ENCODE results near the gene DHODH. TPM values are rescaled to one million over a fixed set of nuclear protein-coding genes. Genes with fewer than 3 reads are reported as not detected.
A peak's percentile ranks its signal among the peaks of the same experiment; 100 is the strongest.
"Not testable (repeated sequence)": the region's sequence is repeated elsewhere in the genome, so short reads cannot be mapped to it uniquely, and the experiment has no call there.

DHODH gene
- total RNA-seq, 4 donors from 2014 or later = 3.3 to 6.8 (median 4.7) TPM

DNA sequence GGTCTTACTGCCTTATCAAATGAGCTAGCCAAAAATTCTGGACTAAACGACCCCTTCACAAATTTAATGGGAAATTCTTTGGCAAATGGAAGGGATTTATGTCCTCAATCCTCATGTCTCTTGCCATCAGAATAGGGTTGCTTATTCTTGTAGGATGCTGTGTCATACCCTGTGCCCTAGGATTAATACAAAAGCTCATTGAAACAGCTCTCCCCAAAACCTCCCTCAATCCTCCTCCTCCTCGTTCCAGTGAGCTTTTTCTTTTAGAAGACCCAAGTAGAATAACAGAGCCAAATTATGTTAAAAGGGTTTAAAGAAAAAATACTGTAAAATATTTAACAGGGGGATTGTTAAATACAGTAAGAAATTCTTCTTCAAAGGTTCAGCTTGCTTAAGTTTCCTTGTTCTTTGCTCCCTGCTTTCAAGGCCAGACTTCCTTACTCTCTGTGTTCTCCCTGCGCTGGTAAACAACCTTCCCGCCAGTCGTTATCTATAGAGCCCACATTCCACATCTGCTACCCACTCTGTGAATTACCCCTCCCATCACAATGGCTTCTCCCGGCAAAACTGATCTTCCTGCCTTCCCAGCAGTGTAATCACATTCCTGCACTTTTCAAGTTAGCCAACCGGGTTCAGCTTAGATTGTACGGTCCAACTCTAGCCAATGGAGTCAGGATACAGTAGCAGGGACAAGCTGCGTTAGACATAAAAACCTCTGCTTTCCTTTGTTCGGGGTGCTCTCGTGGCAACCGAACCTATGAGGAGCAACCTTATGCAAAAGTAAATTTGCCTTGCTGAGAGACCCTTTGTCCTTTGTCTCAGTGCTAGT, 64.2 kb downstream of the DHODH start:
- WGBS = 60% methylated on average over 12 of the region's 12 CpGs
- no peak for TF ChIP-seq POLR2A (IDR thresholded peaks at IDR 0.05; ENCODE audit: low read depth)
- no peak for TF ChIP-seq POLR2AphosphoS5 (IDR thresholded peaks at IDR 0.05)
- no peak for TF ChIP-seq EP300 (IDR thresholded peaks at IDR 0.05)
- TF ChIP-seq, protein P1, sequence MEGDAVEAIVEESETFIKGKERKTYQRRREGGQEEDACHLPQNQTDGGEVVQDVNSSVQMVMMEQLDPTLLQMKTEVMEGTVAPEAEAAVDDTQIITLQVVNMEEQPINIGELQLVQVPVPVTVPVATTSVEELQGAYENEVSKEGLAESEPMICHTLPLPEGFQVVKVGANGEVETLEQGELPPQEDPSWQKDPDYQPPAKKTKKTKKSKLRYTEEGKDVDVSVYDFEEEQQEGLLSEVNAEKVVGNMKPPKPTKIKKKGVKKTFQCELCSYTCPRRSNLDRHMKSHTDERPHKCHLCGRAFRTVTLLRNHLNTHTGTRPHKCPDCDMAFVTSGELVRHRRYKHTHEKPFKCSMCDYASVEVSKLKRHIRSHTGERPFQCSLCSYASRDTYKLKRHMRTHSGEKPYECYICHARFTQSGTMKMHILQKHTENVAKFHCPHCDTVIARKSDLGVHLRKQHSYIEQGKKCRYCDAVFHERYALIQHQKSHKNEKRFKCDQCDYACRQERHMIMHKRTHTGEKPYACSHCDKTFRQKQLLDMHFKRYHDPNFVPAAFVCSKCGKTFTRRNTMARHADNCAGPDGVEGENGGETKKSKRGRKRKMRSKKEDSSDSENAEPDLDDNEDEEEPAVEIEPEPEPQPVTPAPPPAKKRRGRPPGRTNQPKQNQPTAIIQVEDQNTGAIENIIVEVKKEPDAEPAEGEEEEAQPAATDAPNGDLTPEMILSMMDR (IDR thresholded peaks at IDR 0.05) = no peak
- Histone ChIP-seq H3K4me3 (no peak overlapping the region), H3K27me3 (no peaks in the 10 kb centered on the region), H3K9me3 (no peaks in the 10 kb centered on the region), H3K36me3 (peaks cover 0 to 6% (median 1%) of the 10 kb centered on the region in 4 donors), H3K27ac (replicated peaks in 1 of 4) (peak overlapping the region; percentile 0 to 60 (median 9)), H3K4me1 (peaks cover 0 to 12% (median 10%) of the 10 kb centered on the region in 4 donors)
- intact Hi-C loops (cut with DNase I) = no loop called here
- no peak for DNase-seq (ENCODE audit: extremely low spot score)

DNA sequence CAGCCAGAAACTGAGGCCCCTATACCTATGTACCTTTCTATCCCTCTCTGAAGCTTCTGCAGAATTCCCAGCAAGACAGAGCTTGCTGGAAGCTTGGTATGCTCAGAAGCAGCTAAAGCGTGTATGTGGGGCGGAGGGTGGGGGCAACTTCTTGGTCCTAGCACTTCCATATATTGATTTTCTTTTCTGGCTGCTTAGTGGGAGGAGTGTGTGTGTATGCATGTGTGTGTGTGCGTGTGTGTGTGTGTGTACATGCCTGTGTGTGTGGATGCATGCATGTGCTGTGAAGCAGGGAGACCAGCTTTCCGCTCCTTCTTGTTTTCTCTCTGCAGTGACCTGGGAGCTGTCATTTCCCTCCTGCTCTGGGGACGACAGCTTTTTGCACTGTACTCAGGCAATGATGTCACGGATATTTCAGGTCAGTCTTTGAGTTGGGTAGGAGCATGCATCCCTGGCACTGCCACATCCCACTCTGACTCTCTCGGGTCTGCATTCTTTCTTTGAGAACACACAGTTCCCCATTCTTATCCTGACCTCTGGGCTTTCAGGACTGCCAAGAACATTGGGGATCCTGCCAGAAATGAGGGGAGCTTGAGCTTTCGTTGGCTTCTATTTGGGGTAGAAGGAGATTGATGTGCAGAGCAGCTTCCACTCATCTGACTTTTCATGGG, 65.2 kb downstream of the DHODH start:
- H3K4me1 ChIP-seq = peaks cover 0 to 12% (median 10%) of the 10 kb centered on the region in 4 donors
- H3K36me3 ChIP-seq = peaks cover 0 to 10% (median 3%) of the 10 kb centered on the region in 4 donors
- H3K9me3 ChIP-seq = no peaks in the 10 kb centered on the region
- intact Hi-C loops (cut with DNase I) = no loop called here
- WGBS = 64% methylated on average over 8 of the region's 8 CpGs
- peak overlapping the region in 2 of 4 donors; percentile 1 to 60 for H3K27ac ChIP-seq (replicated peaks in 1 of 4)
- H3K4me3 ChIP-seq = no peak overlapping the region
- TF ChIP-seq, protein P1 (IDR thresholded peaks at IDR 0.05) = no peak
- TF ChIP-seq POLR2AphosphoS5 (IDR thresholded peaks at IDR 0.05) (peak in 1 of 2 donors; percentile 24), POLR2A (IDR thresholded peaks at IDR 0.05; ENCODE audit: low read depth) (no peak)
- no peaks in the 10 kb centered on the region for H3K27me3 ChIP-seq
- DNase-seq (ENCODE audit: extremely low spot score) = no peak

DNA sequence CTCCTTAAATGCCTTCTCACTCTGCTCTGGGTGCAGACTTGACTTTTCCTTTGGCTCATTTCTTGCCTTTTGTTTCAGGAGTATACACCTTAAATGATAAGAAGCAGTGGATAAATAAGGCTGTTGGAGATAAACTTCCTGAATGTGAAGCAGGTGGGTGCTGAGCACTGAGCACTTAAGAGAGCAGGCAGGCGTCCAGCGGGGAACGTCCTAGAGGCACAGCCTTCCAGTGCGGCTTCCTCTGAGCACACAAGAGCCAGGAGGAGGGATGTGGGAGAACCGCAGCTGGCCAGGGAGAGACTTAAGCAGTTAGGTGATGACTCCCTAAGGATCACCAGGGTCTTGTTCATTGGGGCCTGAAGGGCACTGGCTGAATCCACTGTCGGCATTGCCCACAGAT, 66.5 kb downstream of the DHODH start:
- WGBS = 100% methylated on average over 1 of the region's 6 CpGs
- H3K4me3 ChIP-seq; H3K27me3 ChIP-seq; intact Hi-C loops (cut with DNase I); H3K27ac ChIP-seq (replicated peaks in 1 of 4); DNase-seq (ENCODE audit: extremely low spot score); H3K9me3 ChIP-seq: not testable (repeated sequence)
- Histone ChIP-seq H3K36me3 (peaks cover 0 to 10% (median 3%) of the 10 kb centered on the region in 4 donors), H3K4me1 (peaks cover 0 to 12% (median 10%) of the 10 kb centered on the region in 4 donors)

Small RNA genes within 50 kb of the gene (small RNA-seq; reads per million reads assigned to genes)
- gene RPL39P31 = 0 reads per million in 3 donors

Other genes with a start within 250 kb of the DHODH start
- gene AP1G1, start 199.9 kb upstream of the DHODH start, total RNA-seq = 10 to 100 TPM; 45.9 to 56.9 (median 51.5) TPM
- gene ATXN1L, start 162.8 kb upstream of the DHODH start, total RNA-seq = 10 to 100 TPM; 32.8 to 54.6 (median 42.9) TPM
- gene ZNF821, start 124.6 kb upstream of the DHODH start, total RNA-seq = 1 to 10 TPM; 2.1 to 6.5 (median 5.9) TPM
- gene IST1, start 113.2 kb upstream of the DHODH start, total RNA-seq = 100 to 1,000 TPM; 132 to 186 (median 166) TPM
- under 1 TPM in 3 of 4 donors, not detected in 1; 0.06 to 0.42 (median 0.17) TPM for gene PKD1L3, start 8.3 kb upstream of the DHODH start, total RNA-seq
- gene HP, start 45.8 kb downstream of the DHODH start, total RNA-seq = 1 to 10 TPM in 3 of 4 donors, not detected in 1; 1.1 to 6.1 (median 1.3) TPM
- gene HPR, start 54.5 kb downstream of the DHODH start, total RNA-seq = under 1 TPM in 3 of 4 donors, not detected in 1; 0.57 to 0.71 (median 0.66) TPM
- gene TXNL4B, start 84.9 kb downstream of the DHODH start, total RNA-seq = 1 to 10 TPM; 4.6 to 7.5 (median 6.4) TPM
- gene DHX38, start 85.1 kb downstream of the DHODH start, total RNA-seq = 10 to 100 TPM; 59.0 to 70.2 (median 62.8) TPM
- under 1 TPM in 1 of 4 donors, not detected in 3; 0.50 TPM for gene PMFBP1, start 163.4 kb downstream of the DHODH start, total RNA-seq

Measured in esophagus muscularis mucosa (tissue), 4 donors.